HUES6 (cell line): ENCODE results near the gene GPR158.

Source experiments
- H3K27ac ChIP-seq: 2 replicates; pipeline ENCODE4 v1.7.0; 2013; ENCODE audit warnings: low read depth, mild to moderate bottlenecking, low read length, inconsistent platforms
- H3K27me3 ChIP-seq: 2 replicates; pipeline ENCODE4 v1.6.1; 2013; ENCODE audit warnings: low read length; ENCODE audit not compliant: control insufficient read depth, insufficient read depth
- H3K36me3 ChIP-seq: 2 replicates; pipeline ENCODE4 v1.6.1; 2013; ENCODE audit warnings: low read length; ENCODE audit not compliant: control insufficient read depth, insufficient read depth
- H3K4me1 ChIP-seq: 2 replicates; pipeline ENCODE4 v1.6.1; 2013; ENCODE audit warnings: low read length; ENCODE audit not compliant: control insufficient read depth, insufficient read depth
- H3K4me3 ChIP-seq: 2 replicates; pipeline ENCODE4 v1.5.1; 2013; ENCODE audit warnings: low read depth, low read length
- H3K9ac ChIP-seq: one replicate; pipeline ENCODE4 v1.6.1; 2013; ENCODE audit warnings: mild to moderate bottlenecking, low read length
- H3K9me3 ChIP-seq: 2 replicates; pipeline ENCODE4 v1.6.1; 2013; ENCODE audit warnings: low read depth, low read length; ENCODE audit not compliant: control insufficient read depth, insufficient read depth

The GPR158 gene

GRCh38 chr10:25502453-25502852 is 327.7 kb downstream of the GPR158 start:
- Histone ChIP-seq H3K36me3 (no peaks in the 10 kb centered on the region), H3K9ac (no peak overlapping the region), H3K4me3 (no peak overlapping the region), H3K27me3 (no peaks in the 10 kb centered on the region), H3K9me3 (no peaks in the 10 kb centered on the region), H3K27ac (no peak overlapping the region; the same call in 1 of the 2 replicates), H3K4me1 (peaks cover 23% of the 10 kb centered on the region)

GRCh38 chr10:25504306-25504705 is 329.5 kb downstream of the GPR158 start:
- no peaks in the 10 kb centered on the region for H3K9me3 ChIP-seq
- H3K4me1 ChIP-seq: peaks cover 30% of the 10 kb centered on the region
- H3K36me3 ChIP-seq: no peaks in the 10 kb centered on the region
- no peak overlapping the region for H3K9ac ChIP-seq
- H3K4me3 ChIP-seq: no peak overlapping the region
- no peak overlapping the region for H3K27ac ChIP-seq
- H3K27me3 ChIP-seq: no peaks in the 10 kb centered on the region

DNA sequence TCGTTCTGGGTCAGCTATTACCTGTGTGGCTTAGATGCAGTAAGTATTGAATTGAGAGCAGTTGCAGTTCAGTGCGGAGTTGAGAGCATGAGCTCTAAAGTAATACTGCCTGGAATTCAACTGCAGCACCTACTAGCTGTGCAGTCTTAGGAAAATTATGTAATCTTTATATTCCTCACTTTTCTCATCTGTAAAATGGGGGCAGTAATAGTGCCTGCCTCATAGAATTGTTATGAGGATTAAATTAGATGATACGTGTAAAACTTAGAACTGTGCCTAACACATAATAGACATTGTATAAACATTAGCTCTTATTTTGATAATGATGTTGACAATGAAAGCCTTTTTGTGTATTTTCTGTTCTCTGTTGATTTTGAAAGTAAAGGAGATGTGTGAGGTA is 330.0 kb downstream of the GPR158 start:
- H3K4me1 ChIP-seq: peaks cover 25% of the 10 kb centered on the region
- H3K27ac ChIP-seq: no peak overlapping the region
- H3K27me3 ChIP-seq: no peaks in the 10 kb centered on the region
- no peak overlapping the region for H3K4me3 ChIP-seq
- no peak overlapping the region for H3K9ac ChIP-seq
- H3K9me3 ChIP-seq: no peaks in the 10 kb centered on the region
- H3K36me3 ChIP-seq: no peaks in the 10 kb centered on the region

GRCh38 chr10:25505466-25505865 is 330.7 kb downstream of the GPR158 start:
- Histone ChIP-seq H3K4me1 (peaks cover 24% of the 10 kb centered on the region), H3K36me3 (no peaks in the 10 kb centered on the region), H3K27ac (no peak overlapping the region), H3K9me3 (no peaks in the 10 kb centered on the region), H3K9ac (no peak overlapping the region), H3K4me3 (no peak overlapping the region), H3K27me3 (no peaks in the 10 kb centered on the region)

- Histone ChIP-seq H3K36me3 (no peaks in the 10 kb centered on the region), H3K27me3 (no peaks in the 10 kb centered on the region), H3K9me3 (no peaks in the 10 kb centered on the region), H3K4me3 (no peak overlapping the region), H3K4me1 (peaks cover 21% of the 10 kb centered on the region), H3K9ac (no peak overlapping the region), H3K27ac (no peak overlapping the region)
Observed at GRCh38 chr10:25506821-25507335, 332.1 kb downstream of the GPR158 start.

DNA sequence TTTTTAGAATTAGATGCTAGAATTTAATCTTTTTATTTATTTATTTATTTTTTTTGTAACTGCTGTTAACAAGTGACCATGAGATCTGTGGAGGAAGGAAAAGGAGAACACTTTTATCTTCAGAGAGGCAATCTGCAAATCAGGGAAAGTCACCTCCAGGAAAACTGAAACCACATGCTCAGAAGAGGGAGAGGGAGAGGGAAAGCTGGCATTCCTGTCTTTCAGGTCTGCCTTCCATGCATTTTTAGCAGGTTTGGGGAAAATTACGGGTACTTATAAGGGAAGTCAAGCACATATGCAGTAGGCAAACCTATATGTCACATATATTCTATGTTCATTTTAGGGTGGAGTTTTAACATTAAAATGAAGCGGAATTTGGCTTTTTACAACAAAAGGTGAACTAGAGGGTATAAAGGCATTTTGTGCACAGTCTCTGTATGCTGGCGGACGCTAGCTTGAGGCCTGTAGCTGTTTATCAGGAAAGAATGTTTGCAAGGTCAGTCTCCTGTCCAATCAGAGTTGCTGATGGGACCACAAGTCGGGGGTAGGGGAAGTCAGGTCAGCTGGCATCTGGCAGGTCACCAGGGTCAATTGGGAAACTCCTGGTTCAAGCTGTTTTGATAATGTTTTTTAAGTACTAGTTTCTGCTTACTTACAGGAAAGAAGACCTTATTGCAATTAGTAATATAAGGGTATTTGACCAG is 333.5 kb downstream of the GPR158 start:
- no peaks in the 10 kb centered on the region for H3K9me3 ChIP-seq
- no peak overlapping the region for H3K9ac ChIP-seq
- no peaks in the 10 kb centered on the region for H3K27me3 ChIP-seq
- no peak overlapping the region for H3K4me3 ChIP-seq
- no peaks in the 10 kb centered on the region for H3K36me3 ChIP-seq
- no peak overlapping the region for H3K27ac ChIP-seq
- H3K4me1 ChIP-seq: peaks cover 12% of the 10 kb centered on the region

GRCh38 chr10:25509151-25509550 is 334.4 kb downstream of the GPR158 start:
- no peak overlapping the region for H3K4me3 ChIP-seq
- H3K9me3 ChIP-seq: no peaks in the 10 kb centered on the region
- H3K27ac ChIP-seq: no peak overlapping the region
- H3K36me3 ChIP-seq: no peaks in the 10 kb centered on the region
- peaks cover 9% of the 10 kb centered on the region for H3K4me1 ChIP-seq
- no peak overlapping the region for H3K9ac ChIP-seq
- H3K27me3 ChIP-seq: no peaks in the 10 kb centered on the region

GRCh38 chr10:25522294-25522693 is 347.5 kb downstream of the GPR158 start:
- Histone ChIP-seq H3K9me3 (no peaks in the 10 kb centered on the region), H3K9ac (no peak overlapping the region), H3K27me3 (no peaks in the 10 kb centered on the region), H3K36me3 (no peaks in the 10 kb centered on the region), H3K4me3 (no peak overlapping the region), H3K27ac (no peak overlapping the region), H3K4me1 (0 out of 2 replicates have a peak, but pooled peaks cover 3% of the 10 kb centered on the region)

DNA sequence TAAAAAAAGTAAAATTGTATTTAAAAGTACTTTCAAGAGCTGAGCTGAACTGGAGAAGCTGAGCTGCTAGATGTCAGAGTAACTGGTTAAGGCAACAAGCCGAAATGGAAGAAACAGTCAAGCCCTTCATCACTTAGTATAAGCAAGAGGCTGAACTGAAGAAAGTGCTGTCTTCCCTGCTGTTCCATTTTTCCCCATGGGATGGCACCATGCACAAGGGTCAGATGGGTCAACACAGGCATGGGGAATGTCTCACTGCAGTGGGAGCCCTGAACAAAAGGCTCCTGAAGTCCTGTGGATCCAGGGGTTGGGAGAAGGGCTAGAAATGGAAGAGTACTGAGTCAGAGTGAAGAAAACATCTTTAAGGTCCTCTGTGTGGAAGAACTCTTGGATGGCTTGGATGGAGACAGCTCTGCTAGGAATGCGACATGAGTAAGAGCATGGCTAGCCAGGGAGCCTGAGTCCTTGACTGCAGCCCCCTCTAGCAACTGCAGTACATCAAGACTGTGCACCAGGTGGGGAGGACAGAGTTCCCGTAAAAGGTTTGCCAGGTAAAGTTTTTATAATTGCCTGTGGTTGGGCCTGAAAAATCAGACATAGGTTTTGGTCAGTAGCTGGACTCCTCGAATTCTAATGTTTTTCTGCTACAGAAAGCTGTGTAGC is 348.3 kb downstream of the GPR158 start:
- Histone ChIP-seq H3K27me3 (no peaks in the 10 kb centered on the region), H3K27ac (no peak overlapping the region), H3K9me3 (no peaks in the 10 kb centered on the region), H3K4me3 (no peak overlapping the region), H3K9ac (no peak overlapping the region), H3K36me3 (no peaks in the 10 kb centered on the region), H3K4me1 (0 out of 2 replicates have a peak, but pooled peaks cover 3% of the 10 kb centered on the region)

- Histone ChIP-seq H3K9me3 (no peaks in the 10 kb centered on the region), H3K27ac (no peak overlapping the region), H3K9ac (no peak overlapping the region), H3K27me3 (no peaks in the 10 kb centered on the region), H3K4me3 (no peak overlapping the region), H3K4me1 (no peaks in the 10 kb centered on the region), H3K36me3 (no peaks in the 10 kb centered on the region)
Observed at GRCh38 chr10:25530306-25530705, 355.5 kb downstream of the GPR158 start.

DNA sequence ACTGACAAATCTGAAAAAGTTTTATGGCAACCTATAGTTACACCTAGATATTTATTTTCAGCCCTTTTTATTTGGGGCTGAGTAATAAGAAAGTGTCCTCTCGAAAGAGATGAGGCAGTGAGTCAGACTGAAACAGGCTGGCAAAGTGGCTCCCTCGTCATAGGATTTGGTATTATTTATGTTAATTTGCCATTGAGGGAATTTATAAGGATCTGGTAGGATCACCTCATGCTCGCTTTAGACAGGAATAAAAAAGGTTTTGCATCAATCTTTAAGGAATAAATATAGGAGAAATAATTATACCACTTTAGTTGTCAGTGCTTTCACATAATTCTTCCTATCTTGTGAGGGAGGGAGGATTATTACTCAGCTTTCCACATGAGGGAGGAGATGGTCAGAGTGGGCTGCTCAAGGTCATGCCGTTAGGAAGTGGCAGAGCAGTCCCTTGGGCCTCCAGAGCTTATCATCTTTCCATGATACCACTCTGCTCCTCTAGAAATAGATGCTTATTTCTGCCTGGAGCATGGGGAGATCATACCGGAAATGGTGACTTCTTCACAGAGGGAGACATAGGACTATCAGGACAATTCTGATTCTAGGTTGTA is 356.8 kb downstream of the GPR158 start:
- Histone ChIP-seq H3K27me3 (no peaks in the 10 kb centered on the region), H3K9me3 (no peaks in the 10 kb centered on the region), H3K36me3 (no peaks in the 10 kb centered on the region), H3K27ac (no peak overlapping the region), H3K4me1 (no peaks in the 10 kb centered on the region), H3K9ac (no peak overlapping the region), H3K4me3 (no peak overlapping the region)
